K562 (cell line): Measurements from ENCODE around the gene DMXL1. TPM values are rescaled to one million over a fixed set of nuclear protein-coding genes. Genes with fewer than 3 reads are reported as not detected.
A peak's percentile ranks its signal among the peaks of the same experiment; 100 is the strongest.

Source experiments
- CREB1 ChIP-seq, 2 experiments: sonication (generic) in 1 of 2; formaldehyde crosslinking in 1 of 2; IDR thresholded peaks; 2 replicates each; pipeline versions ENCODE4 v1.6.1 to v1.8.0; 2012 to 2022; ENCODE audit warnings: inconsistent platforms in 1 of 2, mild to moderate bottlenecking in 1 of 2, missing genetic modification reagents in 1 of 2, moderate library complexity in 1 of 2
- DIDO1 ChIP-seq: fragments of 450-650 bp; IDR thresholded peaks from 2 replicates; pipeline ENCODE4 v1.6.1; 2016; ENCODE audit warnings: low read depth, missing biosample characterization, missing genetic modification characterization
- FOXK2 ChIP-seq, 2 experiments: fragments of 450-650 bp; IDR thresholded peaks in 1 of 2; conservative IDR thresholded peaks in 1 of 2; 2 replicates each; pipeline ENCODE4 v1.6.1; 2016; ENCODE audit warnings: low read depth in 2 of 2, mild to moderate bottlenecking in 1 of 2
- GATAD2A ChIP-seq: fragments of 450-650 bp; IDR thresholded peaks from 2 replicates; pipeline ENCODE4 v1.6.1; 2017
- NCOA1 ChIP-seq: fragments of 450-650 bp; IDR thresholded peaks from 2 replicates; pipeline ENCODE4 v1.6.1; 2016; ENCODE audit warnings: low read depth
- NR2C1 ChIP-seq, 2 experiments: fragments of 450-650 bp; IDR thresholded peaks; 2 replicates each; pipeline ENCODE4 v1.6.1; 2017; ENCODE audit warnings: mild to moderate bottlenecking in 2 of 2, antibody characterized with exemption in 1 of 2, inconsistent platforms in 1 of 2, missing compliant biosample characterization in 1 of 2, missing genetic modification characterization in 1 of 2
- NR2C2 ChIP-seq, 2 experiments: fragments of 200-800 bp in 1 of 2; sonication (Bioruptor generic) in 1 of 2; sonication (generic) in 1 of 2; formaldehyde crosslinking in 1 of 2; IDR thresholded peaks; 2 replicates each; pipeline versions ENCODE4 v1.6.1 to v1.8.0; 2016 to 2022; ENCODE audit warnings: mild to moderate bottlenecking in 1 of 2, missing compliant biosample characterization in 1 of 2, missing genetic modification characterization in 1 of 2, missing genetic modification reagents in 1 of 2
- OTX1 ChIP-seq: fragments of 450-650 bp; formaldehyde crosslinking; IDR thresholded peaks from 2 replicates; pipeline ENCODE4 v1.4.0; 2022; ENCODE audit warnings: mild to moderate bottlenecking
- RAD21 ChIP-seq, 2 experiments: fragments of 250-450 bp in 1 of 2; fragments of 450-650 bp in 1 of 2; sonication (Bioruptor Pico) in 1 of 2; formaldehyde crosslinking in 1 of 2; IDR thresholded peaks in 1 of 2; conservative IDR thresholded peaks in 1 of 2; 2 replicates each; pipeline versions ENCODE4 v1.4.0 to v1.8.0; 2020 to 2022; ENCODE audit warnings: mild to moderate bottlenecking in 2 of 2, moderate library complexity in 1 of 2
- RB1 ChIP-seq: fragments of 450-650 bp; IDR thresholded peaks from 2 replicates; pipeline ENCODE4 v1.6.1; 2017; ENCODE audit warnings: low read depth, mild to moderate bottlenecking
- SIN3A ChIP-seq, 2 experiments: fragments of 150-350 bp in 1 of 2; IDR thresholded peaks; 2 replicates each; pipeline ENCODE4 v1.6.1; 2011 to 2016; ENCODE audit warnings: borderline replicate concordance in 2 of 2, low read depth in 2 of 2, low read length in 2 of 2, mild to moderate bottlenecking in 2 of 2, moderate library complexity in 2 of 2; ENCODE audit not compliant: control insufficient read depth in 1 of 2
- SMAD1 ChIP-seq: fragments of 150-350 bp; IDR thresholded peaks from 2 replicates; pipeline ENCODE4 v1.6.1; 2014; ENCODE audit warnings: low read length, low read depth; ENCODE audit not compliant: partially characterized antibody
- TAF9B ChIP-seq: fragments of 450-650 bp; IDR thresholded peaks from 2 replicates; pipeline ENCODE4 v1.6.1; 2018; ENCODE audit warnings: mild to moderate bottlenecking; ENCODE audit not compliant: partially characterized antibody
- TFAM ChIP-seq: fragments of 250-450 bp; sonication (Bioruptor Pico); conservative IDR thresholded peaks from 2 replicates; pipeline ENCODE4 v1.5.0; 2021; ENCODE audit warnings: mild to moderate bottlenecking, moderate library complexity
- TGIF2 ChIP-seq: sonication (generic); formaldehyde crosslinking; IDR thresholded peaks from 2 replicates; pipeline ENCODE4 v1.8.1; 2022; ENCODE audit warnings: mild to moderate bottlenecking, missing genetic modification reagents, moderate library complexity
- YY1 ChIP-seq, 3 experiments: IDR thresholded peaks; 2 replicates each; pipeline ENCODE4 v1.6.1; 2011; ENCODE audit warnings: low read length in 2 of 3, mild to moderate bottlenecking in 2 of 3, moderate library complexity in 2 of 3, borderline replicate concordance in 1 of 3, control low read depth in 1 of 3, low read depth in 1 of 3; ENCODE audit not compliant: insufficient read depth in 3 of 3, insufficient replicate concordance in 2 of 3, control insufficient read depth in 1 of 3, insufficient read length in 1 of 3; ENCODE audit errors: extremely low read depth in 1 of 3
- ZKSCAN3 ChIP-seq: fragments of 250-450 bp; sonication (Bioruptor Pico); IDR thresholded peaks from 2 replicates; pipeline ENCODE4 v1.4.0; 2020
- ZNF444 ChIP-seq: fragments of 250-450 bp; sonication (Bioruptor Pico); IDR thresholded peaks from 2 replicates; pipeline ENCODE4 v1.4.0; 2020; ENCODE audit warnings: mild to moderate bottlenecking, moderate library complexity
- ZNF766 ChIP-seq: fragments of 200-800 bp; sonication (Bioruptor generic); conservative IDR thresholded peaks from 2 replicates; pipeline ENCODE4 v1.6.1; 2016; ENCODE audit warnings: missing genetic modification characterization, missing compliant biosample characterization
- ZNF830 ChIP-seq: fragments of 250-450 bp; sonication (Bioruptor Pico); IDR thresholded peaks from 2 replicates; pipeline ENCODE4 v1.5.0; 2021; ENCODE audit warnings: mild to moderate bottlenecking
- polyA plus RNA-seq, 8 experiments: library from polyadenylated mRNA; depleted of rRNA in 4 of 8; stranded (reverse) in 5 of 8; unstranded in 3 of 8; fragments of >200 nt; fragmentation: Nextera tagmentation in 2 of 8; fragmentation: Illumina TruSeq in 1 of 8; extraction: Ambion mirVana in 2 of 8; extraction: Trizol in 1 of 8; gene quantifications; 2 replicates each; pipeline versions ENCODE4 v1.2.1 to v1.2.3, GENCODE V29; 2011 to 2014; ENCODE audit warnings: inconsistent platforms in 1 of 8, missing spikeins in 1 of 8
- total RNA-seq, 7 experiments: library from RNA; depleted of rRNA in 6 of 7; stranded (reverse); fragments of >200 nt in 6 of 7; fragmentation: Illumina TruSeq in 2 of 7; extraction: Trizol in 2 of 7; gene quantifications; 2 replicates each; pipeline versions ENCODE4 v1.2.1 to v1.2.3, GENCODE V29; 2011 to 2021; ENCODE audit warnings: low replicate concordance in 1 of 7
- TF ChIP-seq, protein P1 (sequence below): fragments of 250-450 bp; sonication (Bioruptor Pico); IDR thresholded peaks from 2 replicates; pipeline ENCODE4 v1.4.0; 2020; ENCODE audit warnings: mild to moderate bottlenecking, moderate library complexity
- TF ChIP-seq, protein P2 (sequence below), 2 experiments: fragments of 450-650 bp; IDR thresholded peaks; 2 replicates each; pipeline ENCODE4 v1.6.1; 2016

Gene DMXL1
- total and polyA plus RNA-seq, 9 of the 15 experiments (the other 6 are each of a cell fraction or from before 2014, with no cell fraction given), result 8.3 to 40.3 (median 30.6) TPM

DNA sequence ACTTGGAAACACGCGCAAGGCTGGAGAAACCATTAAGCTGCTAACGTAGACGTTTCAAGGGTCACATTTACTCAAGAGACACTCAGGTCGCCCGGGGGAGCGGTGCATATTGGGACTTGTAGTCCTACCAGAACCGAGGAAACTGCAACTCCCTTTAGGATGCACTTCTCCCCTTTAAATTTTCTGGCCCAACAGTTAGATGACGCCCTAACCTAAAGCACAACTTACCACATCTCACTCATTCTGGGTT, 384 bp upstream of the DMXL1 start (continued):
- peak in 2 of 3 experiments; percentile 27 to 73 for TF ChIP-seq YY1 (IDR thresholded peaks at IDR 0.05; ENCODE audit: borderline replicate concordance in 1 of 3, control insufficient read depth in 1 of 3, extremely low read depth in 1 of 3, insufficient read depth in 3 of 3, insufficient read length in 1 of 3, insufficient replicate concordance in 2 of 3, low read depth in 1 of 3, low read length in 2 of 3)
- peak in 1 of 2 experiments; percentile 26; a peak in 1 of 4 replicates for TF ChIP-seq RAD21 (CRISPR knock-in tag; conservative IDR thresholded peaks at IDR 0.05 in 1 of 2, IDR thresholded peaks at IDR 0.05 in 1 of 2)
- peak; percentile 27; the same call in 1 of the 2 replicates for TF ChIP-seq NCOA1
- TF ChIP-seq ZKSCAN3 (CRISPR knock-in tag), result no peak
- TF ChIP-seq SMAD1, result no peak
- TF ChIP-seq FOXK2 (conservative IDR thresholded peaks at IDR 0.05 in 1 of 2, IDR thresholded peaks at IDR 0.05 in 1 of 2; ENCODE audit: low read depth in 2 of 2), result peak; percentile 32 to 64; a peak in 3 of 4 replicates
- TF ChIP-seq NR2C1 (IDR thresholded peaks at IDR 0.05), result peak; percentile 94
- TF ChIP-seq NR2C1 (tag; IDR thresholded peaks at IDR 0.05), result peak; percentile 97
- TF ChIP-seq GATAD2A, result no peak
- no peak for TF ChIP-seq DIDO1
- TF ChIP-seq SIN3A (IDR thresholded peaks at IDR 0.05; ENCODE audit: borderline replicate concordance in 2 of 2, control insufficient read depth in 1 of 2, low read depth in 2 of 2, low read length in 2 of 2), result peak in 1 of 2 experiments; percentile 32; a peak in 1 of 4 replicates
- no peak for TF ChIP-seq ZNF766
- TF ChIP-seq CREB1 (IDR thresholded peaks at IDR 0.05), result 0 out of 2 replicates have a peak, but pooled peaks have one; percentile 9
- TF ChIP-seq CREB1 (CRISPR knock-in tag; IDR thresholded peaks at IDR 0.05), result no peak
- TF ChIP-seq TGIF2 (CRISPR knock-in tag), result no peak
- peak; percentile 49 for TF ChIP-seq TAF9B
- no peak for TF ChIP-seq ZNF830 (CRISPR knock-in tag)
- TF ChIP-seq, protein P1, sequence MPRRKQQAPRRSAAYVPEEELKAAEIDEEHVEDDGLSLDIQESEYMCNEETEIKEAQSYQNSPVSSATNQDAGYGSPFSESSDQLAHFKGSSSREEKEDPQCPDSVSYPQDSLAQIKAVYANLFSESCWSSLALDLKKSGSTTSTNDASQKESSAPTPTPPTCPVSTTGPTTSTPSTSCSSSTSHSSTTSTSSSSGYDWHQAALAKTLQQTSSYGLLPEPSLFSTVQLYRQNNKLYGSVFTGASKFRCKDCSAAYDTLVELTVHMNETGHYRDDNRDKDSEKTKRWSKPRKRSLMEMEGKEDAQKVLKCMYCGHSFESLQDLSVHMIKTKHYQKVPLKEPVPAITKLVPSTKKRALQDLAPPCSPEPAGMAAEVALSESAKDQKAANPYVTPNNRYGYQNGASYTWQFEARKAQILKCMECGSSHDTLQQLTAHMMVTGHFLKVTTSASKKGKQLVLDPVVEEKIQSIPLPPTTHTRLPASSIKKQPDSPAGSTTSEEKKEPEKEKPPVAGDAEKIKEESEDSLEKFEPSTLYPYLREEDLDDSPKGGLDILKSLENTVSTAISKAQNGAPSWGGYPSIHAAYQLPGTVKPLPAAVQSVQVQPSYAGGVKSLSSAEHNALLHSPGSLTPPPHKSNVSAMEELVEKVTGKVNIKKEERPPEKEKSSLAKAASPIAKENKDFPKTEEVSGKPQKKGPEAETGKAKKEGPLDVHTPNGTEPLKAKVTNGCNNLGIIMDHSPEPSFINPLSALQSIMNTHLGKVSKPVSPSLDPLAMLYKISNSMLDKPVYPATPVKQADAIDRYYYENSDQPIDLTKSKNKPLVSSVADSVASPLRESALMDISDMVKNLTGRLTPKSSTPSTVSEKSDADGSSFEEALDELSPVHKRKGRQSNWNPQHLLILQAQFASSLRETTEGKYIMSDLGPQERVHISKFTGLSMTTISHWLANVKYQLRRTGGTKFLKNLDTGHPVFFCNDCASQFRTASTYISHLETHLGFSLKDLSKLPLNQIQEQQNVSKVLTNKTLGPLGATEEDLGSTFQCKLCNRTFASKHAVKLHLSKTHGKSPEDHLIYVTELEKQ (CRISPR knock-in tag), result no peak
- TF ChIP-seq ZNF444, result no peak
- TF ChIP-seq, protein P2, sequence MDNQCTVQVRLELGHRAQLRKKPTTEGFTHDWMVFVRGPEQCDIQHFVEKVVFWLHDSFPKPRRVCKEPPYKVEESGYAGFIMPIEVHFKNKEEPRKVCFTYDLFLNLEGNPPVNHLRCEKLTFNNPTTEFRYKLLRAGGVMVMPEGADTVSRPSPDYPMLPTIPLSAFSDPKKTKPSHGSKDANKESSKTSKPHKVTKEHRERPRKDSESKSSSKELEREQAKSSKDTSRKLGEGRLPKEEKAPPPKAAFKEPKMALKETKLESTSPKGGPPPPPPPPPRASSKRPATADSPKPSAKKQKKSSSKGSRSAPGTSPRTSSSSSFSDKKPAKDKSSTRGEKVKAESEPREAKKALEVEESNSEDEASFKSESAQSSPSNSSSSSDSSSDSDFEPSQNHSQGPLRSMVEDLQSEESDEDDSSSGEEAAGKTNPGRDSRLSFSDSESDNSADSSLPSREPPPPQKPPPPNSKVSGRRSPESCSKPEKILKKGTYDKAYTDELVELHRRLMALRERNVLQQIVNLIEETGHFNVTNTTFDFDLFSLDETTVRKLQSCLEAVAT (IDR thresholded peaks at IDR 0.05), result 0 out of 4 replicates have a peak, but pooled peaks of 1 of the 2 experiments have one; percentile 34
- TF ChIP-seq OTX1 (CRISPR knock-in tag), result 0 out of 2 replicates have a peak, but pooled peaks have one; percentile 46
- TF ChIP-seq NR2C2 (CRISPR knock-in tag; IDR thresholded peaks at IDR 0.05), result peak; percentile 67; the same call in 1 of the 2 replicates
- TF ChIP-seq NR2C2 (tag; IDR thresholded peaks at IDR 0.05), result peak; percentile 98
- TF ChIP-seq RB1, result peak; percentile 9; the same call in 1 of the 2 replicates
- TF ChIP-seq TFAM (CRISPR knock-in tag), result no peak
